K562 (cell line): ENCODE measurements around the gene GJC2. TPM values are rescaled to one million over a fixed set of nuclear protein-coding genes. Genes with fewer than 3 reads are reported as not detected.

ENCODE experiments used
- CREBBP ChIP-seq: IDR thresholded peaks from one replicate; pipeline ENCODE4 v1.6.1; 2012; ENCODE audit warnings: low read depth, mild to moderate bottlenecking, control low read depth, inconsistent platforms, low read length
- E2F4 ChIP-seq: sonication (generic); formaldehyde crosslinking; IDR thresholded peaks from 2 replicates; pipeline ENCODE4 v1.8.0; 2022; ENCODE audit warnings: mild to moderate bottlenecking, low read depth, missing genetic modification reagents
- HEY1 ChIP-seq: fragments of 250-450 bp; sonication (Bioruptor Pico); IDR thresholded peaks from 2 replicates; pipeline ENCODE4 v1.5.0; 2020; ENCODE audit warnings: mild to moderate bottlenecking, moderate library complexity, borderline replicate concordance
- KDM1A ChIP-seq, 2 experiments: fragments of 450-650 bp; IDR thresholded peaks; 2 replicates each; pipeline ENCODE4 v1.6.1; 2016; ENCODE audit warnings: mild to moderate bottlenecking in 2 of 2
- RBM14 ChIP-seq: fragments of 200-400 bp; formaldehyde crosslinking; IDR thresholded peaks from 2 replicates; pipeline ENCODE4 v1.6.1; 2018; ENCODE audit warnings: low read depth, mild to moderate bottlenecking, low read length, moderate library complexity, borderline replicate concordance; ENCODE audit not compliant: insufficient read depth
- RERE ChIP-seq: sonication (generic); formaldehyde crosslinking; IDR thresholded peaks from 2 replicates; pipeline ENCODE4 v1.8.0; 2023; ENCODE audit warnings: missing genetic modification reagents, mild to moderate bottlenecking, borderline replicate concordance
- STAT6 ChIP-seq: sonication (generic); formaldehyde crosslinking; IDR thresholded peaks from 2 replicates; pipeline ENCODE4 v1.8.1; 2023; ENCODE audit warnings: mild to moderate bottlenecking, missing genetic modification reagents
- SUPT5H ChIP-seq: fragments of 450-650 bp; IDR thresholded peaks from 2 replicates; pipeline ENCODE4 v1.6.1; 2016
- TCF15 ChIP-seq: fragments of 250-450 bp; sonication (Bioruptor Pico); IDR thresholded peaks from 2 replicates; pipeline ENCODE4 v1.8.0; 2022; ENCODE audit warnings: moderate library complexity, mild to moderate bottlenecking, inconsistent platforms
- TFAM ChIP-seq: fragments of 250-450 bp; sonication (Bioruptor Pico); conservative IDR thresholded peaks from 2 replicates; pipeline ENCODE4 v1.5.0; 2021; ENCODE audit warnings: mild to moderate bottlenecking, moderate library complexity
- ZBTB43 ChIP-seq: sonication (generic); formaldehyde crosslinking; IDR thresholded peaks from 2 replicates; pipeline ENCODE4 v1.8.0; 2023; ENCODE audit warnings: mild to moderate bottlenecking, missing genetic modification reagents
- ZC3H8 ChIP-seq: fragments of 450-650 bp; IDR thresholded peaks from 2 replicates; pipeline ENCODE4 v1.6.1; 2017
- ZNF384 ChIP-seq: IDR thresholded peaks from 2 replicates; pipeline ENCODE4 v1.6.1; 2012; ENCODE audit warnings: low read depth, low read length, improper control_type of control experiment
- ZNF512 ChIP-seq: IDR thresholded peaks from 2 replicates; pipeline ENCODE4 v1.6.1; 2016; ENCODE audit warnings: missing genetic modification characterization, missing compliant biosample characterization
- ZNF589 ChIP-seq: fragments of 200-800 bp; sonication (Bioruptor generic); IDR thresholded peaks from 2 replicates; pipeline ENCODE4 v1.6.1; 2016; ENCODE audit warnings: low read depth, missing genetic modification characterization, missing compliant biosample characterization
- ZNF668 ChIP-seq: fragments of 250-450 bp; sonication (Bioruptor Pico); IDR thresholded peaks from 2 replicates; pipeline ENCODE4 v1.8.0; 2022; ENCODE audit warnings: mild to moderate bottlenecking, inconsistent platforms
- polyA plus RNA-seq, 8 experiments: library from polyadenylated mRNA; depleted of rRNA in 4 of 8; stranded (reverse) in 5 of 8; unstranded in 3 of 8; fragments of >200 nt; fragmentation: Nextera tagmentation in 2 of 8; fragmentation: Illumina TruSeq in 1 of 8; extraction: Ambion mirVana in 2 of 8; extraction: Trizol in 1 of 8; gene quantifications; 2 replicates each; pipeline versions ENCODE4 v1.2.1 to v1.2.3, GENCODE V29; 2011 to 2014; ENCODE audit warnings: inconsistent platforms in 1 of 8, missing spikeins in 1 of 8
- total RNA-seq, 7 experiments: library from RNA; depleted of rRNA in 6 of 7; stranded (reverse); fragments of >200 nt in 6 of 7; fragmentation: Illumina TruSeq in 2 of 7; extraction: Trizol in 2 of 7; gene quantifications; 2 replicates each; pipeline versions ENCODE4 v1.2.1 to v1.2.3, GENCODE V29; 2011 to 2021; ENCODE audit warnings: low replicate concordance in 1 of 7

GJC2 gene
- total and polyA plus RNA-seq, 9 of the 15 experiments (the other 6 are each of a cell fraction or from before 2014, with no cell fraction given): 0.03 to 0.62 (median 0.11) TPM; not detected in 2

GRCh38 chr1:228125185-228125584, 24.5 kb upstream of the GJC2 start (continued):
- no peak for TF ChIP-seq RERE (CRISPR knock-in tag)
- no peak for TF ChIP-seq STAT6 (CRISPR knock-in tag)
- TF ChIP-seq RBM14: no peak
- TF ChIP-seq HEY1: no peak
- TF ChIP-seq TFAM (CRISPR knock-in tag): no peak
- TF ChIP-seq ZNF512 (tag): no peak
- 0 out of 2 replicates have a peak, but pooled peaks have one; percentile 61 for TF ChIP-seq ZNF668 (CRISPR knock-in tag)
- no peak for TF ChIP-seq TCF15 (CRISPR knock-in tag)
- no peak for TF ChIP-seq ZBTB43 (CRISPR knock-in tag)
- TF ChIP-seq CREBBP: no peak
- TF ChIP-seq ZC3H8: no peak
- TF ChIP-seq ZNF589 (CRISPR knock-in tag): peak; percentile 77; the same call in 1 of the 2 replicates
- TF ChIP-seq E2F4 (CRISPR knock-in tag): no peak
- TF ChIP-seq KDM1A (IDR thresholded peaks at IDR 0.05): no peak
- no peak for TF ChIP-seq SUPT5H
- TF ChIP-seq ZNF384: no peak
